Fibroblast of skin of back (primary cell): ENCODE data around the gene SLC6A17. TPM values are rescaled to one million over a fixed set of nuclear protein-coding genes. Genes with fewer than 3 reads are reported as not detected.

ENCODE experiments used
- DNase-seq: peaks from one replicate; pipeline ENCODE4 v3.0.0-alpha.2; 2013
- polyA plus RNA-seq, 2 experiments: library from polyadenylated mRNA; unstranded; fragments of 120-200 nt; gene quantifications; one replicate each; pipeline ENCODE4 v1.2.1, GENCODE V29; 2013; ENCODE audit not compliant: insufficient read length in 2 of 2

Gene SLC6A17
- 1.0 TPM for polyA plus RNA-seq (2013, experiment 1 of 2; ENCODE audit: insufficient read length)
- 0.85 TPM for polyA plus RNA-seq (2013, experiment 2 of 2; ENCODE audit: insufficient read length)

DNA sequence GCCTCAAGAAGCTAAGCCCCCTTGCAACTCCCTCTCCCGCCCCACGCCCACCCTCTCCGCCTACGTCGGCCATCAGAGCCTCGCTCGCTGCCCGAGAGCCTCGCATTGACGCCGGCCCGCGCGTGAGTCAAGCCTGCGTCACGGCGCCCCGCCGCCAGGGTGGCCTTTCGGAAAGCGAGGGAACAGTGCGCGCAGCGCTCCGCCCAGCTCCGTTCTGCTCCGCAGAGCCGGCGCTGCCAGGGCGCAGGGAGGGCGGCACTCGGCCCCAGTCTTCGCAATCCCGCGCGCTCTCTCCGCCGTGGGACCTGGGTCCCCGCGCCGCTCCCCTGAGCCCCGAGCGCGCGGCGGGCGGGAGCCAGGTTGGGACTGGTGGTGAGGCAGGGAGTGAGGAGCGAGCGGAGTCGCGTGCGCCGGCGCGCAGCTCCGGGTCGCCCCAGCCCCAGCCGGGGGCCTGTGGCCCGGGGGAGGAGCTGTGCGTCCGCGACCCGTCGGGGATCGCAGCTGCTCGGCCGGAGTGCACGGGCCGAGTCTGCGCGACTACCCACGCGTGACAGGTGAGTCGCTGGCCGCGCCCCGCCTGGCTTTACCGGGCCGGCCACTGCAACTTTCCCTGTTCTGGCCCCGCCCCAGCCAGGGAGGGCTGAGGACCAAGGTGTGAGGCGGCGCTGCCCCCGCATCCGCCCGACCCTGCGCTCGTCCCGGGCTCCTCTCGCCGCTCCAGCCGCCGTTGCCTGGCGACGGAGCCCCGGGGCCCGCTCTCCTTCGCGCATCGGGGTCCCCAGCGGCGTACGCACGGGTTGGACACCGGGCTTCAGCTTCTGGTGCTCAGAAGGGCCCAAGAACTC is at the start of gene SLC6A17:
Gene SLC6A17 (plus strand): TSS at position 165 of the 845 bp plus-strand sequence. CDS start 16,436 bp downstream, outside the sequence.
- peak; percentile 71 for DNase-seq

- peak; percentile 36 for DNase-seq
Measured at GRCh38 chr1:110102081-110102480, 48.2 kb upstream of the SLC6A17 start.

DNA sequence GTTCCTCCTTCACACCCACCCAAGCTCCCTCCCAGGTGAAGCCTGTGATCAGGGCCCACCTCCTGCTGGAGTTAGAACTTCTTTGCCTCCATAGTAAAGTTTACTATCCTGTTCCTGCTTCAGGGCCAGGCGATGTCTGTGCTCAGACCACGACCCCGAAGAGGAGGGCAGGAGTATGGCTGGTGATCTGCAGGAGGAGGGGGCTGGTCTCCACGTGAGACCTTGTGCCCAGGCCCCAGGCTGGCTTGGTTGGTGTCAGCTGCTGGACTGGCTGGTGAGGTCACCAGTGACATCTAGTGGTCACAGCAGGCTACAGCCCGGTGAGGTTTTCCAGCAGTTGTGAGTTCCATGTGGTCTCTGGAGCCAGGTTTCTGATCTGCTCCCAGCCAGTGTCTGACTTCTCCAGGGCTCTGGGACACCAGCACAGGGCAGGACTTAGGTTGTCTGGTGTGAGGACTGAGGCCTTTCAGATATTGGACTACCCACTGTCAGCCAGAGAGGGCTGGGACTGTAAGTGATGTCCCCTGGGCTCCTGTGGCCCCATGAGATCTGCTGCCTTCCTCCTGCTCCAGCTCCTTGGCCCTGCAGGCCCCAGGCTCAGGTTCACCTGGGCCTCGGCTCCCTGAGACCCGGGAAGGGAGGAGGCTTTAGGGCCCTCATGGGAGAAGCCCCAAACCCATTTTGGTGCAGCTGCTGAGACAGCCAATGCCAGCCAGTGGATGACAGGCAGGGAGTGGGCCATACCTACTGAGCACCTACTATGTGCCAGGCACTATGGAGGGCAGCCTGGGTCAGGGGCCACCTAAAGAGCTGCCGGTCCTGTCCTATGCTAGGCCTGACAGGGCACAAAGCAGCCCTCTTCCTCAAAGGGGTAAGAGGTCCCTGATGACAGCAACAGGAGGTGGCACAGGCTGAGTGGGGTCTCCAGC is 44.0 kb upstream of the SLC6A17 start:
- DNase-seq = peak; percentile 63

DNA sequence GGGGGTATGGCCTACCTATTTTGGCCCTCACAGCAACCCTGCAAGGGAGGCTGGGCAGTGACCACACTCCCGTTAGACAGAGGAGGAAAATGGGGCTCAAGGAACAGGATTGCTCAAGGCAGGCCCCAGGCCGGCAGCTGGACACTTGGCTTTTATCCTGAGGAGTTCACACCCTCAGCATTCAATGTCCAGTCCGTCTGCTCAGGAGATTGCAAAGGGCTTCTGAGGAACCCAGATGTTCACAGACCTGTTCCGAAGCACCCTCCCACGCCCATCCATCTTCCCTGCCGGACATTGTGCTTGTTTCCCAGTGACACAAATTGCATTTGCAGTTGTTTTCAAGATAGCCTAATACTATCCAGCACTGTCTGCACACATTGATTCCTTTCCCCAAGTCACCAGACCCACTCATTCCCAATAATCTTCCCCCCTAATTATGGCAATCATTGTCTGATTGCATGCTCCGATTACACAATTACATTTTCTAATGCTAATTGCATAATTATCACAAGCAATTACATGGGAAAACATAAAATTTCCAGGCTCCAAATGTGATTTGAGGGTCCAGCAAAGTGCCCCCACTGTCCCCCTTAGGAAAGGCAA is 42.3 kb upstream of the SLC6A17 start:
- DNase-seq = no peak

GRCh38 chr1:110111081-110111480 is 39.2 kb upstream of the SLC6A17 start:
- DNase-seq = no peak

- DNase-seq = no peak
Measured at GRCh38 chr1:110112143-110112542, 38.2 kb upstream of the SLC6A17 start, which contains the start of gene UBL4B. Gene UBL4B (plus strand): TSS chr1:110112443. CDS start chr1:110112535, 92 bp downstream.

- DNase-seq = no peak
Measured at GRCh38 chr1:110112656-110113055, 37.6 kb upstream of the SLC6A17 start.

DNA sequence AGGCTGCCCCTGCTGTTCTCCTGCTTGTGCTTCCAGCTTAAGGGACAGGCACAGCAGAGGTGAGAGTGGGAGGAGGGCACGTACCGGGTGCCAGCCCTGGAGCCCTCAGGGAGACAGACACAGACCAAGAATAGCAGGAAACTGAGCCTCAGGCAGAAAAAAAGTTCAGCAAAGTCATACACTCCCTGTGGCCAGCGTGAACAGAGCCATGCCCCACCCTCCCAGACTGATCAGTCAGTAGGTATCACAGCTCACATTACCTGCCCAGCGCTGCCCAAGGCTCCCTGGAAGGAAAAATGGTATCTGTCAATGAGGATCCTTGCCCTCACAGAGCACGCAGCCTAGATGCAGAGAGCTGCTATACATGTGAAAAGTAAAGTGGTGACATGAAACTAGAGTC is 36.7 kb upstream of the SLC6A17 start:
- no peak for DNase-seq

- no peak for DNase-seq
Measured at GRCh38 chr1:110114173-110114572, 36.1 kb upstream of the SLC6A17 start.

DNA sequence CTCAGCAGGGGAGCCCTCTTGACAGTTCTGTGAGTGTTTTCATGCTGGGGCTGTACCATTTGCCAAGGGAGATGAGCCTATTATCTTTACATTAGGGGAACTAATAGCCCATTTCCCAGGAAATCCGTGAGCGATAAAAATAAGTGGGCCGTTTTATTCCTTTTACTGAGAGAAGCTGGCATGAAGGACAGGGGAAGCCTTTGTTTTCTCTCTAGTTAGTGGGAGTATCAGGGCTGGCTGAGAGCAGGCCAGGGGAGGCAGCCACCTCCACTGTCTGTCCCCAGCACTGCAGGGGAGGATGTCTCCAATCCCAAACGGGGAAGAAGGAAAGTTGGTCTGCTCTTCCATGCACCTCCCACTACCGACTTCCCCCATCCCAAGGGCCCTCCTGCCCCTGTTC is 35.5 kb upstream of the SLC6A17 start:
- DNase-seq = no peak

GRCh38 chr1:110118636-110119396 is 31.5 kb upstream of the SLC6A17 start:
- peak; percentile 32 for DNase-seq

DNA sequence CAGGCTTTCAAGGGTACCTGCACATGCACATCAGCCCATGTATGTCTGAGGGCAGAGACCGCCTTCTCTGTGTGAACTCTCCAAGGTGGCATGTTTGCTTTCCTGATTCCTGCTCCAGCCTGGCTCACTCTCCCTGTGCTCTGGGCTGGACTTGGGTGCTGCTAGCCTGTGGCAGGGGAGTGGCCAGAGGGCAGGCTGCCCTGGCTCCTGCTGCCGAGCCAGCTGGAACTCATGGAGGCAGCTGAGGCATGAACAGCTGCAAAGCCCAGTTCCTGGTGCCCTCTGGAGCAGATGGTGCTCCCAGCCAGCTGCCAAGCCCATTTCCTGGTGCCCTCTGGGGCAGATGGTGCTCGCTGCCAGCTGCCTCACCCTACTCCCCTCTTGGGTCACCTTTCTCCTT is 30.5 kb upstream of the SLC6A17 start:
- no peak for DNase-seq

GRCh38 chr1:110120960-110121561 is 29.2 kb upstream of the SLC6A17 start:
- no peak for DNase-seq

DNA sequence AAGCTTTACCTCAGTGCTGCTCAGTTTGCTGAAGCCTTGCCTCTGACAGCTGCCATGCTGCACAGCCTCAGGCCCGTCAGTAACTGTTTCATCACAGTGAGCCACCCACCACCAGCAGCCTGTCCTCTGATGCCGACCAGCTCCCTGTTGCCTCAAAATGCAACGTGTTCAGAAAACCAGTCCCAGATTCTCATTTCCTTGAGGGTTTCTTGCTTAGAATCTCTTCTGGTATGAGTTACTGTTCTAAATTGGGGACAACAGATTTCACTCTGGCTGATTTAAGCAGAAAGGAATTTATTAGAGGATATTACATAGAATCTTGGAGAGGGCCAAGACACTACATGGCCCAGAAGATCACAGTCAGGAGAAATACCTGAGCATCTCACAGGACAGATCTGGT is 27.1 kb upstream of the SLC6A17 start:
- peak; percentile 60 for DNase-seq

- no peak for DNase-seq
Measured at GRCh38 chr1:110125810-110126209, 24.5 kb upstream of the SLC6A17 start.

- no peak for DNase-seq
Measured at GRCh38 chr1:110130113-110130591, 20.1 kb upstream of the SLC6A17 start.

GRCh38 chr1:110130989-110131388 is 19.3 kb upstream of the SLC6A17 start:
- DNase-seq = no peak

GRCh38 chr1:110132682-110133081 is 17.6 kb upstream of the SLC6A17 start:
- DNase-seq = no peak

DNA sequence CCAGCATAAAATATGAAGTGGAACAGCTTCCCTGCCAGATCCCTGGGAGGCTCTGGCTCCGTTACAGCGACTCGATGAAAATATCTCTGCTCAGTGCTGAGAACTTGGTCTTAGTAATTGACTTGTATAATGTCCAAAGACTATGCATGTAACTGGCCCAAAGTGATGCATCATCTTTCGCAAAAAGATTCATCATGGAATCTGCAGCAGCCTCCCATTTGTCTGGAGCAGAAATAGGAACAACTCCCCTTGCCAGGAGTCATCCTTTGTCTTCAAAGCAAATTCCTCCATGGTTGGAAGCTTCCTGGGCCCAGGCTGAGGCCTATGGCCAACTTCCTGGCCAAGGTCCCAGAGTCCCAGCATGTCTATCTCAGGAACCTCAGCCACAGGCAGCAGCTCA is 16.9 kb upstream of the SLC6A17 start:
- DNase-seq = no peak

DNA sequence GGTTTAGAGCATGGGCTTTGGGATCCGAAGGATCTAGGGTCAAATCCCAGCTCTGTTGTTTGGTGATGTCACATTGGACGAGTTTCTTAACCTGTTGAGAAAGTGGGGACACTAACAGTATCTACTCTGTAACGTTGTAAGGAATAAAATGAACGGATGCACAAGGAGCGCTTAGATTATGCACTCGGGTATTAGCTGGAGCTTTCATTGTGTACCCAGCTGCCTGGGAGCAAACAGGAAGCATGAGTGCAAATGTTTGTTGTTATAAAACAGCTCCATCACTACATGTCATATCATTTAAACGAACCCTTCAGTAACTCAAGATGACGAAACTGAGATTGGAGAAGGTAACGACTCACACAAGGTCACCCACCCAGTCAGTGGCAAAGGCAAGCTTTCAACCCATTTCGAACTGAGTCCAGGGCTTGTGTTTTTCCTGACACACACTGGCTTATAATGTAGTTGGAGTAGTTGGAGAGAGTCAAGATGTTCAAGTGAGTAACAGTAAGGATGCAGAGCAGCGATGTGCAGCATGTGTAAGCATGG is 16.2 kb upstream of the SLC6A17 start:
- no peak for DNase-seq

GRCh38 chr1:110135246-110135645 is 15.0 kb upstream of the SLC6A17 start:
- DNase-seq = no peak
